ENCODE results near the gene FAM83G.

DNA sequence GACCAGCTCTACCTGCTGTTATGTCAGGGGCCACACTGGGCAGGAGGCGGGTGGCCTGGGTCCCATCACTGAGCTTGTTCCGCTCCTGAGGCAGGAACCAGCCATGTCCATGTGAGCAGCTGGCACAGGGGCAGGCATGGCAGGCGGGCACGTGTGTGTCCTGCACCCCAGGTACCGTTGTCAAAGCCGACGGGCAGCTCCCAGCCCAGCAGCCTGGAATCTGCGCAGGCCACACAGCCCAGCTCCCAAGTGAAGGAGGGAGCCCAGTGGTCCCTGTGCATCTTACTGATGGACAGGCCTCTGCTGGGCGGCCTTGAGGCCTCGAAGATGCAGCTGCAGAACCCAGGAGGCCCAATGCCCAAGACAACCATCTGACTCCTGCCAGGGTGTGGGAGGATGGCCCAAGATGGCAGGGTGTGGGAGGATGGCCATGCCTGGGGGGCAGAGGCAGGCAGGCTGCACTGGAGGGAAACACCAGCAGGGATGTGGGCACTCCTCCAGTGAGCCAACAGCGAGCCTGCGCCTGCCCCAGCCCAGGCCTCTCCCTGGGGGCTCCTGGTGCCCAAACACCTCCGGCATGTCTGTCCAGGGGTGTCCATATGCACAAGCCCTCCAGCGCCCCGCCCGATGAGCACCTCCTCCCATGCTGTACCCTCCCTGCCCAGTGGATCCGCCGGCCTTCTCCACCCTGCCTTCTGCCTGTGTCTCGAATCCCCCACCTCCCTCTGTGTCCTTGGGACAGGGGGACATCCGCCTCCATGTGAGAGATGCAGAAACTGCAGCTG lies 12.8 kb downstream of the FAM83G start:
- TF ChIP-seq POLR2A (IDR thresholded peaks at IDR 0.05) = no peak
- TF ChIP-seq, protein P1, sequence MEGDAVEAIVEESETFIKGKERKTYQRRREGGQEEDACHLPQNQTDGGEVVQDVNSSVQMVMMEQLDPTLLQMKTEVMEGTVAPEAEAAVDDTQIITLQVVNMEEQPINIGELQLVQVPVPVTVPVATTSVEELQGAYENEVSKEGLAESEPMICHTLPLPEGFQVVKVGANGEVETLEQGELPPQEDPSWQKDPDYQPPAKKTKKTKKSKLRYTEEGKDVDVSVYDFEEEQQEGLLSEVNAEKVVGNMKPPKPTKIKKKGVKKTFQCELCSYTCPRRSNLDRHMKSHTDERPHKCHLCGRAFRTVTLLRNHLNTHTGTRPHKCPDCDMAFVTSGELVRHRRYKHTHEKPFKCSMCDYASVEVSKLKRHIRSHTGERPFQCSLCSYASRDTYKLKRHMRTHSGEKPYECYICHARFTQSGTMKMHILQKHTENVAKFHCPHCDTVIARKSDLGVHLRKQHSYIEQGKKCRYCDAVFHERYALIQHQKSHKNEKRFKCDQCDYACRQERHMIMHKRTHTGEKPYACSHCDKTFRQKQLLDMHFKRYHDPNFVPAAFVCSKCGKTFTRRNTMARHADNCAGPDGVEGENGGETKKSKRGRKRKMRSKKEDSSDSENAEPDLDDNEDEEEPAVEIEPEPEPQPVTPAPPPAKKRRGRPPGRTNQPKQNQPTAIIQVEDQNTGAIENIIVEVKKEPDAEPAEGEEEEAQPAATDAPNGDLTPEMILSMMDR (IDR thresholded peaks at IDR 0.05) = no peak
